ENCODE data around the gene MRPL20.
"Not testable (repeated sequence)": the region's sequence is repeated elsewhere in the genome, so short reads cannot be mapped to it uniquely, and the experiment has no call there.

Gene MRPL20

GRCh38 chr1:1399187-1399871 lies 7.8 kb downstream of the MRPL20 start, which contains the start of gene CCNL2:
Gene CCNL2 (minus strand): TSS chr1:1399335. CDS start chr1:1399306, 29 bp downstream.
- DNase-seq (ENCODE audit: insufficient read length, low spot score) (peak; percentile 87), FAIRE-seq (no peak)
- peak; percentile 54; the same call in 1 of the 2 replicates for TF ChIP-seq POLR2A (IDR thresholded peaks at IDR 0.05; ENCODE audit: low read depth, low read length)

GRCh38 chr1:1398677-1399186 lies 8.4 kb downstream of the MRPL20 start:
- TF ChIP-seq POLR2A (IDR thresholded peaks at IDR 0.05; ENCODE audit: low read depth, low read length) = no peak
- no peak for DNase-seq (ENCODE audit: insufficient read length, low spot score)
- FAIRE-seq = no peak

DNA sequence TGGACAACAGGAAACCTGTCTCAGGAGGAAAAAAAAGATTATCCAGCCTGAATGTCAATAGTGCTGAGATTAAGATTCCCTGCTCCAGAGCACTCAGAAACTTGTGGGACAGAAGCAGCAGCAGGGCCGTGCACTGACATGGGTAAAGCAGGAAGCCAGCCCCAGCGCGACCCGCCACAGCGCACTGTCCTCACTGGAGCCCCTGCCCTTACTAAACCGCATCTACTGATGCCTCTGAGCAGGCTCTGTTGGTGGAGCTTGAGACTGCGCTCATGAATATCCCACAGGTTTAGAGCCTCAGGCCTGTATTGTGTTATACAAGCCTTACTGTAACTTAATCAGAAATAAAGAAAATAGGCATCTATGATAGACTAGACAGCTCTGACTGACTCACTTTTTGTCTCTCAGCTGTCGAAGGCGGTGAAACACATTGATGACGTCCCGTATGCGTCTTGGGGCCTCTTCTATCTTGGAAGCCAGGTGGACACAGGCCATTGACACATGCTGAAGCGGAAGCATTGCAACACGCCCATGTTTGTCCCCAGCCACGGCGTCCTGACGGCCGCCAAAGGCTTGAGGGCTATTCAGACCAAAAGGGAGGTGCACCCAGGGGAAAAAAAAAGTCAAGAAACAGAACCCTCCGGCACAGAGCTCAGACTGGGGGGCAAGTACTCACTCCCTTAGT lies 9.1 kb downstream of the MRPL20 start:
- no peak for FAIRE-seq
- no peak for DNase-seq (ENCODE audit: insufficient read length, low spot score)
- no peak for TF ChIP-seq POLR2A (IDR thresholded peaks at IDR 0.05; ENCODE audit: low read depth, low read length)

DNA sequence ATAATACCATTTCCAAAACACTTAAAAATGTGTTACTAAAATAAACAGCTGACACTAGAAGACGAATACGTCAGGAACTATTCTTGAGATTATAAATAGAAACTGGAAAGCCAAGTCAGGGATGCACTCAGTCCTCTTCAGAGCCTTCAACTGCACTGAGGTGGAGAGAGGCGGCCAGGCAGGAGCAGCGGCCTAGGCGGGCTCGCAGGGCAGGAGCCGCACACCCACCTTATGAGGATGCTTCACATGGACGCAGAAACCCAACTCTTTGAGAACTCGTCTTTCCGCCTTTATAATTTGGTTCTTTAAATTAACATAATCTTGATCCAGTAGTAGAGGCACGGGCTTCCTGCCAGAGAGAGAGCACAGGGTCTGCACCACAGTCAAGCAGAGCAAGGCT lies 11.9 kb downstream of the MRPL20 start:
- FAIRE-seq = no peak
- no peak for DNase-seq (ENCODE audit: insufficient read length, low spot score)
- TF ChIP-seq POLR2A (IDR thresholded peaks at IDR 0.05; ENCODE audit: low read depth, low read length) = no peak

GRCh38 chr1:1394116-1394515 lies 13.0 kb downstream of the MRPL20 start:
- TF ChIP-seq POLR2A (IDR thresholded peaks at IDR 0.05; ENCODE audit: low read depth, low read length) = no peak
- no peak for DNase-seq (ENCODE audit: insufficient read length, low spot score)
- no peak for FAIRE-seq

DNA sequence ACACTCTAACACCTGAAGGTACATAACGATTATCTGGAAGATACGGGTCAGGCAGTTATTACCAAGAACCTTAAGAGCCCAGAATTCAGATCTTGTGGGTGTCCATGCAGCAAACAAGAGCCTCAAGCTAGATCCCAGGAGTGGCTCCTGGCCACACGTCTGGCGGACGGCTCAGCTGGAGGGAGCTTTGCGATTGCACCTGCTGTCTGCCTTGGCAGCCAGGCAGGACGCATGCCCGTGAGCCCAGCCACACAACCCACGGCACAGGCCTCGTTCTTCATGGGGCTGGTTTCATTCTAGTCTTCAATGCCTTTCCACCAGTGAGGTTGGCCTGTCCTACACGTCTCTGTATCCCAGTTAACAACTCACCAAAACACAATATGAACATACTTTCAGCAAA lies 13.7 kb downstream of the MRPL20 start:
- DNase-seq (ENCODE audit: insufficient read length, low spot score) (no peak), FAIRE-seq (no peak)
- TF ChIP-seq POLR2A (IDR thresholded peaks at IDR 0.05; ENCODE audit: low read depth, low read length) = no peak

GRCh38 chr1:1393014-1393413 lies 14.1 kb downstream of the MRPL20 start:
- TF ChIP-seq POLR2A (IDR thresholded peaks at IDR 0.05; ENCODE audit: low read depth, low read length) = no peak
- DNase-seq (ENCODE audit: insufficient read length, low spot score) = no peak
- FAIRE-seq = no peak

GRCh38 chr1:1391225-1391624 lies 15.9 kb downstream of the MRPL20 start:
- TF ChIP-seq POLR2A (IDR thresholded peaks at IDR 0.05; ENCODE audit: low read depth, low read length) = no peak
- no peak for DNase-seq (ENCODE audit: insufficient read length, low spot score)

DNA sequence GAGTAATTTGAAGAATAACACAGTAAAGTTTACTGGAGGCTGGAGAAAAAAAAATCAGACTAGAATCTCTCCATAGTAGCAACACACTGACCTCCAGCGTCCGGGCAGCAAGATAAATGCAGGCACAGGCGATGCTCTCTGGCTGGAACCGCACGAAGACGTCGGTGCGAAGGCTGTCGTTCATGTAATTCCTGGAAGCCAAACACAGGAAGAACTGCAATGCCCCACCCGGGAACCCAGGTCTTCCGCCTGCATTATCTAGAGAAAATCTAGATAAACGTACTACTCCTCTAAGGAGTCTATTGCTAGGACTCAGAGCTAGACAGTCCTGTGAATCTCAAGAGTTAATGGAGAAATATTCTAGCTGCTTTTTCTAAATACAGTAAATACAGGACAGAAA lies 16.4 kb downstream of the MRPL20 start:
- DNase-seq (ENCODE audit: insufficient read length, low spot score) (no peak), FAIRE-seq (no peak)
- no peak for TF ChIP-seq POLR2A (IDR thresholded peaks at IDR 0.05; ENCODE audit: low read depth, low read length)

More at GRCh38 chr1:1391225-1391624, 15.9 kb downstream of the MRPL20 start:
- FAIRE-seq = no peak

GRCh38 chr1:1388078-1388472 lies 19.0 kb downstream of the MRPL20 start:
- no peak for TF ChIP-seq POLR2A (IDR thresholded peaks at IDR 0.05; ENCODE audit: low read depth, low read length)
- DNase-seq (ENCODE audit: insufficient read length, low spot score) = no peak
- no peak for FAIRE-seq

GRCh38 chr1:1387098-1388077 lies 19.7 kb downstream of the MRPL20 start:
- FAIRE-seq (no peak), DNase-seq (ENCODE audit: insufficient read length, low spot score) (no peak)
- TF ChIP-seq POLR2A (IDR thresholded peaks at IDR 0.05; ENCODE audit: low read depth, low read length) = no peak

DNA sequence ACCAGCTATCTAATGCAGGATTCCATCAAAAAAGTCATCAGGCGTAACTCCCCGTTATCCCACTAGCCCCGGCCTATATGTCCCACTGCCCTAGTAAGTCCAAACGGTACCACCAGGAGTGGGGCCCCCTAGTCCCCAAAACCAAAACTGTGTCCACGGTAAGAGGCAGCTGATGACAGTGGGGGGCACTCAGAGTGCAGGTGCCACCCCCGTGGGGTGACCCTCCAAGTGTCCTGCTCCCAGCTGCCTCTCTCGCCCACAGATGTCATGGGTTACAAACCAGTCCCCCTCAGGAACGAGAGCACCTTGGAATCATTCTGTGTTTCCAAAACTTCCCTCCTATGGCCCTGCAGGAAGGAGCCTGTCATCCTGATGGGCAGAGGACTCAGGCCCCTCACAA lies 21.2 kb downstream of the MRPL20 start:
- no peak for FAIRE-seq

GRCh38 chr1:1385339-1385738 lies 21.8 kb downstream of the MRPL20 start:
- not testable (repeated sequence) for DNase-seq (ENCODE audit: insufficient read length, low spot score); FAIRE-seq

More for the DNA sequence above, 21.2 kb downstream of the MRPL20 start:
- DNase-seq (ENCODE audit: insufficient read length, low spot score) = no peak
- no peak for TF ChIP-seq POLR2A (IDR thresholded peaks at IDR 0.05; ENCODE audit: low read depth, low read length)

- TF ChIP-seq POLR2A (IDR thresholded peaks at IDR 0.05; ENCODE audit: low read depth, low read length) = no peak
- no peak for DNase-seq (ENCODE audit: insufficient read length, low spot score)
- no peak for FAIRE-seq
These were observed 25.8 kb downstream of the MRPL20 start for GRCh38 chr1:1381294-1381693.
